Type B pancreatic cell (in vitro differentiated cells): Measurements from ENCODE around the gene GPR160. TPM values are rescaled to one million over a fixed set of nuclear protein-coding genes. Genes with fewer than 3 reads are reported as not detected.

Source experiments
- DNase-seq: peaks from one replicate; pipeline ENCODE4 v3.0.0; 2021; ENCODE audit warnings: mixed read lengths; ENCODE audit not compliant: unreplicated experiment; ENCODE audit errors: extremely low spot score
- H3K27ac Mint-ChIP-seq: 2 replicates; pipeline ENCODE4 v1.8.0; 2021; ENCODE audit warnings: mild to moderate bottlenecking, mixed read lengths
- H3K27me3 Mint-ChIP-seq: 2 replicates; pipeline ENCODE4 v1.8.0; 2021; ENCODE audit warnings: mixed read lengths
- H3K36me3 Mint-ChIP-seq: 2 replicates; pipeline ENCODE4 v1.8.0; 2021; ENCODE audit warnings: mixed read lengths
- H3K4me1 Mint-ChIP-seq: one replicate; pipeline ENCODE4 v1.8.0; 2021; ENCODE audit warnings: mixed read lengths; ENCODE audit not compliant: unreplicated experiment
- H3K4me3 Mint-ChIP-seq: 2 replicates; pipeline ENCODE4 v1.8.0; 2021; ENCODE audit warnings: mild to moderate bottlenecking, mixed read lengths
- H3K9me3 Mint-ChIP-seq: 2 replicates; pipeline ENCODE4 v1.8.0; 2021; ENCODE audit warnings: mixed read lengths
- CTCF ChIP-seq: fragments of 200-600 bp; sonication (generic); conservative IDR thresholded peaks from 2 replicates; pipeline ENCODE4 v1.5.0; 2021; ENCODE audit warnings: antibody characterized with exemption, mild to moderate bottlenecking
- total RNA-seq: library from RNA; stranded (reverse); gene quantifications from 2 replicates; pipeline ENCODE4 v1.2.1, GENCODE V29; 2021; ENCODE audit warnings: low replicate concordance

Gene GPR160
- total RNA-seq, 1 donor from 2014 or later = 7.3 TPM

DNA sequence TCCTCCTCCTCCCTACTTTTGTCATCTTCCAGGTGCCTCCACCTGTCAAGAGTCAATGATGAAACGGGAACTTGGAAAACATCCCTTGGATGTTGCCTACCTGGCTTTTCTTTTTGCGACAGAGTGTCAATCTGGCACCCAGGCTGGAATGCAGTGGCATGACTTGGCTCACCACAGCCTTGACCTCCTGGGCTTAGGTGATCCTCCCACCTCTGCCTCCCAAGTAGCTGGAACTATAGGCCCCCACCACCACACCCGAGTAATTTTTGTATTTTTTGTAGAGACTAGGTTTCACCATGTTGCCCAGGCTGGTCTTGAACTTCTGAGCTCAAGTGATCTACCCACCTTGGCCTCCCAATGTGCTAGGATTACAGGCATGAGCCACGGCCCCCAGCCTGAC is 42.8 kb downstream of the GPR160 start:
- H3K4me3 Mint-ChIP-seq = no peak overlapping the region
- peaks cover 5% of the 10 kb centered on the region for H3K9me3 Mint-ChIP-seq
- H3K27ac Mint-ChIP-seq = no peak overlapping the region
- no peaks in the 10 kb centered on the region for H3K27me3 Mint-ChIP-seq
- H3K36me3 Mint-ChIP-seq = peaks cover 22% of the 10 kb centered on the region
- no peak for DNase-seq
- TF ChIP-seq CTCF = no peak
- peaks cover 21% of the 10 kb centered on the region for H3K4me1 Mint-ChIP-seq

DNA sequence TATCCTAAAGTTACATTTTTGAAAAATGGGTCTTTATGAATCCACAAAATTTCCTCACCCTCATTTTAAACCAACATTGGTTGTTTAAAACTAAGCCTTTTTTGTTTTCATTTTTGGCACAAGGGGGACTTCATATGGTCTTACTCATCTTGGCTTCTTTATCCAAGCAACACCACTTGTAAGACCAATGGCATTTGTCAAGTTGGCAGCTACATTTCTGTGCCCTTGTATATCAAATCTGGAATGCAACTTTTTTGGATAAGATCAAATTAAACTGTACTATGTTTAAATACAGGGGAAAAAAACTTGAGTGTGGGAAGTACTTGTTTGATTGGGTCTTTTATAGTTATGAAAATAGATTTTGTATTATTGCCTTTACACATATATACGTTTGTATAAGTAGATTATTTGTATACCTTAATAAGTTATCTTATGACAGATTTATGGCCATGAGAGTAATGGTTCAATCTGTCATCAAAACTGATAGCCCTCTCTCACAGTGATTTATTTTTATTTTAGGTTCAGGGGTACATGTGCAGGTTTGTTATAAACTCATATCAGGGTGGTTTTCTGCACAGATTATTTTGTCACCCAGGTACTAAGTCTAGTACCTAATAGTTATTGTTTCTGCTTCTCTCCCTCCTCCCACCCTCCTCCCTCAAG is 43.4 kb downstream of the GPR160 start:
- H3K36me3 Mint-ChIP-seq = peaks cover 24% of the 10 kb centered on the region
- H3K4me1 Mint-ChIP-seq = peaks cover 21% of the 10 kb centered on the region
- no peak for DNase-seq
- H3K4me3 Mint-ChIP-seq = no peak overlapping the region
- H3K27ac Mint-ChIP-seq = no peak overlapping the region
- peaks cover 5% of the 10 kb centered on the region for H3K9me3 Mint-ChIP-seq
- no peaks in the 10 kb centered on the region for H3K27me3 Mint-ChIP-seq
- no peak for TF ChIP-seq CTCF

- Mint-ChIP-seq H3K4me1 (peaks cover 19% of the 10 kb centered on the region), H3K27ac (no peak overlapping the region), H3K9me3 (peaks cover 5% of the 10 kb centered on the region), H3K4me3 (no peak overlapping the region), H3K27me3 (no peaks in the 10 kb centered on the region), H3K36me3 (peaks cover 23% of the 10 kb centered on the region)
- TF ChIP-seq CTCF = no peak
- no peak for DNase-seq
Measured at GRCh38 chr3:170083343-170083742, 45.5 kb downstream of the GPR160 start.

DNA sequence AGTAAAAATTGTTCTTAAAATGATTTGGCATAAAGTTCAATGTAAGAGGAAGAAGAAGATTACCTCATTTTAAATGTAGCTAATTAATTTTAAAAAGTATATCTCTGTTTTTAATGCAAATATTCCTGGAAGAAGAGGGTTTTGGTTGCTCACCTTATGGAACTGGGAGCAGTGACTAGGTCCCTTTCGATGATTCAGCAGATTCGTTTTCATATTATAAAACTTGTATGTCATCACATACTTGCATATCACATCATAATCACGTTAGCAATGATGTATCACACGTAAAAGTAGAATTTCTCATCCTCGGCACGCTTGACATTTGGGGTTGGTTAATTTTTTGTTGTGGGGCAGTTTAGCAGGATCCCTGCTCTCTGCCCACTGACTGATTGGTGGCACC is 47.6 kb downstream of the GPR160 start:
- Mint-ChIP-seq H3K36me3 (peaks cover 23% of the 10 kb centered on the region), H3K4me1 (peaks cover 5% of the 10 kb centered on the region), H3K9me3 (peaks cover 5% of the 10 kb centered on the region), H3K4me3 (no peak overlapping the region), H3K27ac (no peak overlapping the region), H3K27me3 (no peaks in the 10 kb centered on the region)
- no peak for TF ChIP-seq CTCF
- DNase-seq = no peak

GRCh38 chr3:170089862-170090600 is 52.2 kb downstream of the GPR160 start:
- TF ChIP-seq CTCF = no peak
- Mint-ChIP-seq H3K36me3 (peaks cover 34% of the 10 kb centered on the region), H3K4me1 (no peaks in the 10 kb centered on the region), H3K9me3 (no peaks in the 10 kb centered on the region), H3K27ac (no peak overlapping the region), H3K27me3 (no peaks in the 10 kb centered on the region), H3K4me3 (no peak overlapping the region)
- DNase-seq = no peak
